ENCODE data around the gene MR1.

- TF ChIP-seq CTCF (IDR thresholded peaks at IDR 0.05) (no peak), POLR2A (IDR thresholded peaks at IDR 0.05) (no peak)
These were observed 57.7 kb downstream of the MR1 start for GRCh38 chr1:181091309-181092040.
